ENCODE results near the gene B4GALNT1. TPM values are rescaled to one million over a fixed set of nuclear protein-coding genes. Genes with fewer than 3 reads are reported as not detected.
"Not testable (repeated sequence)": the region's sequence is repeated elsewhere in the genome, so short reads cannot be mapped to it uniquely, and the experiment has no call there.

Gene B4GALNT1
- polyA plus RNA-seq, 3 donors, result not detected

- intact Hi-C loops (cut with micrococcal nuclease), result no loop called here
- Histone ChIP-seq H3K4me1 (ENCODE audit: control insufficient read depth in 1 of 2, insufficient read depth in 2 of 2, low read length in 2 of 2) (no peaks in the 10 kb centered on the region), H3K27me3 (ENCODE audit: control insufficient read depth in 2 of 2, insufficient read depth in 2 of 2, low read length in 2 of 2) (no peaks in the 10 kb centered on the region), H4K20me1 (ENCODE audit: insufficient read depth, low read length) (no peaks in the 10 kb centered on the region), H3K79me2 (ENCODE audit: insufficient read depth, low read length) (no peaks in the 10 kb centered on the region), H3K36me3 (replicated peaks in 1 of 2; ENCODE audit: control insufficient read depth in 1 of 2, insufficient read depth in 2 of 2, low read length in 2 of 2) (no peaks in the 10 kb centered on the region), H2AFZ (ENCODE audit: insufficient read depth, low read depth, low read length, poor library complexity, severe bottlenecking) (no peak overlapping the region), H3K9me3 (replicated peaks in 1 of 2; ENCODE audit: control insufficient read depth in 1 of 2, insufficient read depth in 1 of 2, low read length in 2 of 2) (no peaks in the 10 kb centered on the region), H3K4me2 (replicated peaks; ENCODE audit: extremely low read depth, low read length, poor library complexity, severe bottlenecking) (no peak overlapping the region), H3K27ac (ENCODE audit: low read depth in 1 of 2, low read length in 2 of 2) (no peak overlapping the region), H3K4me3 (replicated peaks in 1 of 3; ENCODE audit: low read depth in 2 of 3, low read length in 3 of 3) (no peak overlapping the region), H3K9ac (ENCODE audit: insufficient read depth, low read length, poor library complexity, severe bottlenecking) (no peak overlapping the region)
- no peak overlapping the region for H3K27ac Mint-ChIP-seq
- H3K36me3 Mint-ChIP-seq, result no peaks in the 10 kb centered on the region
- DNase-seq, result no peak
- TF ChIP-seq CTCF (IDR thresholded peaks at IDR 0.05), result no peak
- H3K9me3 Mint-ChIP-seq, result peaks cover 0 to 3% (median 0%) of the 10 kb centered on the region in 7 donors
- no peak overlapping the region for H3K4me3 Mint-ChIP-seq
- H3K27me3 Mint-ChIP-seq (ENCODE audit: low read depth in 3 of 3), result peaks cover 5 to 11% (median 9%) of the 10 kb centered on the region in 3 donors
- 94% methylated on average over 29 of the region's 29 CpGs for WGBS (ENCODE audit: insufficient coverage)
- no peaks in the 10 kb centered on the region for H3K4me1 Mint-ChIP-seq
Observed at GRCh38 chr12:57674691-57675090, 41.7 kb upstream of the B4GALNT1 start.

- WGBS (ENCODE audit: insufficient coverage), result 100% methylated on average over 1 of the region's 6 CpGs
- Mint-ChIP-seq H3K4me3 (no peak overlapping the region), H3K27ac (no peak overlapping the region), H3K27me3 (ENCODE audit: low read depth in 3 of 3) (peaks cover 7 to 9% (median 8%) of the 10 kb centered on the region in 3 donors), H3K4me1 (no peaks in the 10 kb centered on the region), H3K36me3 (no peaks in the 10 kb centered on the region), H3K9me3 (peaks cover 0 to 8% (median 2%) of the 10 kb centered on the region in 7 donors)
- no peaks in the 10 kb centered on the region for H3K9me3 ChIP-seq (replicated peaks in 1 of 2; ENCODE audit: control insufficient read depth in 1 of 2, insufficient read depth in 1 of 2, low read length in 2 of 2)
- no peaks in the 10 kb centered on the region for H3K79me2 ChIP-seq (ENCODE audit: insufficient read depth, low read length)
- DNase-seq, result no peak
- intact Hi-C loops (cut with micrococcal nuclease), result no loop called here
- H3K4me3 ChIP-seq (replicated peaks in 1 of 3; ENCODE audit: low read depth in 2 of 3, low read length in 3 of 3), result no peak overlapping the region
- H3K27ac ChIP-seq (ENCODE audit: low read depth in 1 of 2, low read length in 2 of 2), result no peak overlapping the region
- no peaks in the 10 kb centered on the region for H3K4me1 ChIP-seq (ENCODE audit: control insufficient read depth in 1 of 2, insufficient read depth in 2 of 2, low read length in 2 of 2)
- H3K36me3 ChIP-seq (replicated peaks in 1 of 2; ENCODE audit: control insufficient read depth in 1 of 2, insufficient read depth in 2 of 2, low read length in 2 of 2), result no peaks in the 10 kb centered on the region
- TF ChIP-seq CTCF (IDR thresholded peaks at IDR 0.05), result no peak
- H3K27me3 ChIP-seq (ENCODE audit: control insufficient read depth in 2 of 2, insufficient read depth in 2 of 2, low read length in 2 of 2), result no peaks in the 10 kb centered on the region
- H4K20me1 ChIP-seq (ENCODE audit: insufficient read depth, low read length), result no peaks in the 10 kb centered on the region
- H2AFZ ChIP-seq (ENCODE audit: insufficient read depth, low read depth, low read length, poor library complexity, severe bottlenecking), result no peak overlapping the region
- no peak overlapping the region for H3K9ac ChIP-seq (ENCODE audit: insufficient read depth, low read length, poor library complexity, severe bottlenecking)
- H3K4me2 ChIP-seq (replicated peaks; ENCODE audit: extremely low read depth, low read length, poor library complexity, severe bottlenecking), result no peak overlapping the region
Observed at GRCh38 chr12:57672801-57673200, 39.8 kb upstream of the B4GALNT1 start.

GRCh38 chr12:57671811-57672210 is 38.8 kb upstream of the B4GALNT1 start:
- H4K20me1 ChIP-seq (ENCODE audit: insufficient read depth, low read length), result not testable (repeated sequence)
- peaks cover 6 to 10% (median 8%) of the 10 kb centered on the region in 3 donors for H3K27me3 Mint-ChIP-seq (ENCODE audit: low read depth in 3 of 3)
- 94% methylated on average over 2 of the region's 3 CpGs for WGBS (ENCODE audit: insufficient coverage)

More at GRCh38 chr12:57671811-57672210, 38.8 kb upstream of the B4GALNT1 start:
- DNase-seq; H3K4me1 ChIP-seq (ENCODE audit: control insufficient read depth in 1 of 2, insufficient read depth in 2 of 2, low read length in 2 of 2); H3K9ac ChIP-seq (ENCODE audit: insufficient read depth, low read length, poor library complexity, severe bottlenecking); H3K4me1 Mint-ChIP-seq; H3K4me3 ChIP-seq (replicated peaks in 1 of 3; ENCODE audit: low read depth in 2 of 3, low read length in 3 of 3); H3K27me3 ChIP-seq (ENCODE audit: control insufficient read depth in 2 of 2, insufficient read depth in 2 of 2, low read length in 2 of 2); H3K9me3 Mint-ChIP-seq; H3K9me3 ChIP-seq (replicated peaks in 1 of 2; ENCODE audit: control insufficient read depth in 1 of 2, insufficient read depth in 1 of 2, low read length in 2 of 2); H3K36me3 Mint-ChIP-seq; H3K36me3 ChIP-seq (replicated peaks in 1 of 2; ENCODE audit: control insufficient read depth in 1 of 2, insufficient read depth in 2 of 2, low read length in 2 of 2); H2AFZ ChIP-seq (ENCODE audit: insufficient read depth, low read depth, low read length, poor library complexity, severe bottlenecking); H3K4me3 Mint-ChIP-seq; intact Hi-C loops (cut with micrococcal nuclease); H3K4me2 ChIP-seq (replicated peaks; ENCODE audit: extremely low read depth, low read length, poor library complexity, severe bottlenecking); H3K79me2 ChIP-seq (ENCODE audit: insufficient read depth, low read length); H3K27ac Mint-ChIP-seq; H3K27ac ChIP-seq (ENCODE audit: low read depth in 1 of 2, low read length in 2 of 2): not testable (repeated sequence)
